K562 (cell line): Measurements from ENCODE around the gene SYNE1. TPM values are rescaled to one million over a fixed set of nuclear protein-coding genes. Genes with fewer than 3 reads are reported as not detected.

ENCODE experiments used
- ATAC-seq: fragments of 200-7000 bp; cut with Tn5 transposase; 3 replicates; pipeline ENCODE4 v1.9.1; 2020; ENCODE audit warnings: moderate library complexity
- BruUV-seq: library from RNA; stranded (reverse); fragments of 400-500 nt; replicated peaks from 2 replicates; lab custom pipeline; 2021; lab: Mats Ljungman, UMichigan
- CTCF ChIA-PET: fragments of 300-600 bp; formaldehyde crosslinking; extraction: SDS; loops from one replicate; lab custom pipeline; 2021; ENCODE audit warnings: low intra/inter-chr PET ratio; lab: Yijun Ruan, JAX
- POLR2A ChIA-PET: fragments of 300-600, 350-650 bp; sonication (Branson Sonifier 250); formaldehyde crosslinking; extraction: SDS; loops from one replicate; lab custom pipeline; 2021; ENCODE audit warnings: antibody characterized with exemption, inconsistent platforms; lab: Yijun Ruan, JAX
- DNase-seq, 4 experiments: peaks; one replicate each; pipeline versions ENCODE4 v3.0.0 to v3.0.0-alpha.2; 2011 to 2018; ENCODE audit warnings: low spot score in 3 of 4, mixed read lengths in 3 of 4; ENCODE audit errors: extremely low read depth in 1 of 4
- FAIRE-seq: peaks from 2 replicates; lab custom pipeline; 2011; peaks lifted over from hg19 to GRCh38; lab: Jason Lieb, UNC
- H2AFZ ChIP-seq: 2 replicates; pipeline ENCODE4 v1.6.0; 2011; ENCODE audit warnings: low read depth, low read length, control low read depth, inconsistent platforms
- H3K27ac ChIP-seq: fragments of 200-600 bp; 3 replicates; pipeline ENCODE4 v1.8.0; 2011; ENCODE audit warnings: low read depth, mild to moderate bottlenecking, control low read depth, inconsistent platforms, low read length, moderate library complexity, mixed read lengths; ENCODE audit errors: extremely low read depth
- H3K27me3 ChIP-seq, 2 experiments: fragments of 300-600 bp in 1 of 2; 2 replicates in 1 of 2; 3 replicates in 1 of 2; pipeline versions ENCODE4 v1.6.0 to v1.8.0; 2011; ENCODE audit warnings: inconsistent platforms in 2 of 2, low read length in 2 of 2, mild to moderate bottlenecking in 1 of 2, mixed read lengths in 1 of 2, moderate library complexity in 1 of 2; ENCODE audit not compliant: control insufficient read depth in 2 of 2, insufficient read depth in 2 of 2
- H3K36me3 ChIP-seq: fragments of 300-600 bp; 3 replicates; pipeline ENCODE4 v1.8.0; 2011; ENCODE audit warnings: mild to moderate bottlenecking, low read length, inconsistent platforms; ENCODE audit not compliant: control insufficient read depth, insufficient read depth
- H3K4me1 ChIP-seq, 2 experiments: fragments of 200-600 bp in 1 of 2; replicated peaks in 1 of 2; 2 replicates in 1 of 2; 3 replicates in 1 of 2; pipeline versions ENCODE4 v1.5.1 to v1.8.0; 2011; ENCODE audit warnings: inconsistent platforms in 2 of 2, low read length in 2 of 2, mild to moderate bottlenecking in 1 of 2, mixed read lengths in 1 of 2, moderate library complexity in 1 of 2; ENCODE audit not compliant: control insufficient read depth in 2 of 2, insufficient read depth in 2 of 2
- H3K4me2 ChIP-seq: 2 replicates; pipeline ENCODE4 v1.6.1; 2011; ENCODE audit warnings: low read length, control low read depth, inconsistent platforms, mixed read lengths; ENCODE audit not compliant: insufficient read depth
- H3K4me3 ChIP-seq: fragments of 200-600 bp; sonication (generic), shearing (Covaris generic); 2 replicates; pipeline ENCODE4 v1.5.1; 2016; ENCODE audit warnings: control low read depth, inconsistent platforms
- H3K79me2 ChIP-seq: fragments of 200-600 bp; 3 replicates; pipeline ENCODE4 v1.8.0; 2011; ENCODE audit warnings: low read length, inconsistent platforms; ENCODE audit not compliant: control insufficient read depth, insufficient read depth
- H3K9ac ChIP-seq, 2 experiments: 2 replicates each; pipeline versions ENCODE4 v1.6.0 to v1.6.1; 2011; ENCODE audit warnings: low read depth in 2 of 2, low read length in 2 of 2, control low read depth in 1 of 2, inconsistent platforms in 1 of 2, mild to moderate bottlenecking in 1 of 2, mixed read lengths in 1 of 2; ENCODE audit not compliant: insufficient read depth in 1 of 2
- H3K9me1 ChIP-seq: one replicate; pipeline ENCODE4 v1.6.0; 2011; ENCODE audit warnings: inconsistent platforms, mild to moderate bottlenecking, low read length, moderate library complexity; ENCODE audit not compliant: control insufficient read depth, insufficient read depth
- H3K9me3 ChIP-seq: replicated peaks from 2 replicates; pipeline ENCODE4 v1.5.1; 2011; ENCODE audit warnings: low read depth, low read length, inconsistent platforms; ENCODE audit not compliant: control insufficient read depth, insufficient read depth
- H4K20me1 ChIP-seq: replicated peaks from 2 replicates; pipeline ENCODE4 v1.6.1; 2011; ENCODE audit warnings: low read length, inconsistent platforms, mixed read lengths; ENCODE audit not compliant: control insufficient read depth, insufficient read depth
- KDM2B ChIP-seq: fragments of 250-450 bp; sonication (Bioruptor Pico); IDR thresholded peaks from 2 replicates; pipeline ENCODE4 v1.8.0; 2021; ENCODE audit warnings: mild to moderate bottlenecking, moderate library complexity
- NBN ChIP-seq: fragments of 450-650 bp; IDR thresholded peaks from 2 replicates; pipeline ENCODE4 v1.6.1; 2016; ENCODE audit warnings: low read depth, mild to moderate bottlenecking
- PHF8 ChIP-seq: fragments of 200-600 bp; sonication (generic); IDR thresholded peaks from 2 replicates; pipeline ENCODE4 v1.6.1; 2012; ENCODE audit warnings: mixed run types, mild to moderate bottlenecking, inconsistent platforms, low read length, moderate library complexity, borderline replicate concordance
- SIN3B ChIP-seq: fragments of 450-650 bp; IDR thresholded peaks from 2 replicates; pipeline ENCODE4 v1.6.1; 2017; ENCODE audit warnings: low read depth, mild to moderate bottlenecking, moderate library complexity
- SMAD2 ChIP-seq: fragments of 150-350 bp; IDR thresholded peaks from 2 replicates; pipeline ENCODE4 v1.6.1; 2014; ENCODE audit warnings: low read depth, mild to moderate bottlenecking, low read length
- ZNF445 ChIP-seq: fragments of 250-450 bp; sonication (Bioruptor Pico); IDR thresholded peaks from 2 replicates; pipeline ENCODE4 v1.4.0; 2020; ENCODE audit warnings: low read depth, mild to moderate bottlenecking, moderate library complexity
- WGBS: fragments of 100-300 bp; shearing (Covaris generic); methylation state at CpG from one replicate; pipeline ENCODE4 v1.1.6; 2016; ENCODE audit warnings: low coverage, mixed read lengths; ENCODE audit not compliant: insufficient coverage; ENCODE audit errors: missing lambda C conversion rate; 5-methylcytosine and 5-hydroxymethylcytosine counted together
- in situ Hi-C: fragments of 300-500 bp; cut with MboI; formaldehyde crosslinking; loops from 4 replicates; pipeline ENCODE4 v1.15.0; 2018; ENCODE audit warnings: inconsistent platforms, mixed read lengths
- intact Hi-C: fragments of 100-400 bp; cut with micrococcal nuclease; formaldehyde crosslinking; loops from 2 replicates; pipeline ENCODE4 v1.14.2; 2022
- polyA plus RNA-seq, 8 experiments: library from polyadenylated mRNA; depleted of rRNA in 4 of 8; stranded (reverse) in 5 of 8; unstranded in 3 of 8; fragments of >200 nt; fragmentation: Nextera tagmentation in 2 of 8; fragmentation: Illumina TruSeq in 1 of 8; extraction: Ambion mirVana in 2 of 8; extraction: Trizol in 1 of 8; gene quantifications; 2 replicates each; pipeline versions ENCODE4 v1.2.1 to v1.2.3, GENCODE V29; 2011 to 2014; ENCODE audit warnings: inconsistent platforms in 1 of 8, missing spikeins in 1 of 8
- total RNA-seq, 7 experiments: library from RNA; depleted of rRNA in 6 of 7; stranded (reverse); fragments of >200 nt in 6 of 7; fragmentation: Illumina TruSeq in 2 of 7; extraction: Trizol in 2 of 7; gene quantifications; 2 replicates each; pipeline versions ENCODE4 v1.2.1 to v1.2.3, GENCODE V29; 2011 to 2021; ENCODE audit warnings: low replicate concordance in 1 of 7
- TF ChIP-seq, protein P1 (sequence below): fragments of 250-450 bp; sonication (Bioruptor Pico); IDR thresholded peaks from 2 replicates; pipeline ENCODE4 v1.9.0; 2021; ENCODE audit warnings: mild to moderate bottlenecking, inconsistent platforms

SYNE1 gene
- total and polyA plus RNA-seq, 9 of the 15 experiments (the other 6 are each of a cell fraction or from before 2014, with no cell fraction given): under 0.01 to 0.42 (median 0.08) TPM; not detected in 1

DNA sequence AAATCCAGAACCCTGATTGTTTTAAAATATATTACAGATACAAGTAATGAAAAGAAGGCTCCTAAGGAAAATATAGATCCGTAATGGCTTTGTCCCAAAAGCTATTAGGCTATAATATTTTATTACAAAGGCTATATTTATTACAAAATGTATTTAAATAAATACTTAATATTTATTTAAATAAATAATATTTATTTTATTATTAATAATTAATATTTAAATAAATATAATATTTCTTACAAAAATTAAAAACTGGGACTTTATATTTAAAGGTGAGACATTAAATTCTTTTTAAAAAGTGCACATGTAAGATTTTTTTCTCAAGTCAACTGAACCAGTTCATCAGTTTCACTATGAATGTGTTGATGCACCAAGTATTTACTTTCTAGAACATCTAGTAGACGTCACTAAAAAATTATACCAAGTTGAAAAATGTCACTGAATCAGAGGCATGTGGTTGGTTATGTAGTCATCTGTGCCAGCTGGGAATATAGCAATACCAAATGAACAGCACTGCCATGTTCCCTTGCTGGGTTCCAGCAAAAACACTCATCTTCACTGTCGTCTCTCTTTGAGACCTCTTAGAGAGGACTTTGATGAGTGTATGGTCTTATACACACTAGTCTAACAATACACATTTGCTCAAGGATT, 550.8 kb downstream of the SYNE1 start:
- no peak for DNase-seq
- Histone ChIP-seq H3K27me3 (no peaks in the 10 kb centered on the region), H3K9me1 (no peaks in the 10 kb centered on the region), H3K79me2 (no peaks in the 10 kb centered on the region), H3K4me2 (no peak overlapping the region), H3K9me3 (no peaks in the 10 kb centered on the region), H4K20me1 (no peaks in the 10 kb centered on the region), H3K4me1 (no peaks in the 10 kb centered on the region), H3K36me3 (no peaks in the 10 kb centered on the region), H2AFZ (no peak overlapping the region), H3K9ac (no peak overlapping the region), H3K27ac (no peak overlapping the region), H3K4me3 (no peak overlapping the region)
- no peak for ATAC-seq
- FAIRE-seq: no peak
- WGBS: 2% methylated on average over 3 of the region's 3 CpGs
- no TSS peak for BruUV-seq
- in situ Hi-C loops: no loop called here
- TF ChIP-seq KDM2B (CRISPR knock-in tag) (no peak), NBN (no peak), ZNF445 (no peak), SIN3B (no peak), PHF8 (no peak), SMAD2 (no peak)
- TF ChIP-seq, protein P1, sequence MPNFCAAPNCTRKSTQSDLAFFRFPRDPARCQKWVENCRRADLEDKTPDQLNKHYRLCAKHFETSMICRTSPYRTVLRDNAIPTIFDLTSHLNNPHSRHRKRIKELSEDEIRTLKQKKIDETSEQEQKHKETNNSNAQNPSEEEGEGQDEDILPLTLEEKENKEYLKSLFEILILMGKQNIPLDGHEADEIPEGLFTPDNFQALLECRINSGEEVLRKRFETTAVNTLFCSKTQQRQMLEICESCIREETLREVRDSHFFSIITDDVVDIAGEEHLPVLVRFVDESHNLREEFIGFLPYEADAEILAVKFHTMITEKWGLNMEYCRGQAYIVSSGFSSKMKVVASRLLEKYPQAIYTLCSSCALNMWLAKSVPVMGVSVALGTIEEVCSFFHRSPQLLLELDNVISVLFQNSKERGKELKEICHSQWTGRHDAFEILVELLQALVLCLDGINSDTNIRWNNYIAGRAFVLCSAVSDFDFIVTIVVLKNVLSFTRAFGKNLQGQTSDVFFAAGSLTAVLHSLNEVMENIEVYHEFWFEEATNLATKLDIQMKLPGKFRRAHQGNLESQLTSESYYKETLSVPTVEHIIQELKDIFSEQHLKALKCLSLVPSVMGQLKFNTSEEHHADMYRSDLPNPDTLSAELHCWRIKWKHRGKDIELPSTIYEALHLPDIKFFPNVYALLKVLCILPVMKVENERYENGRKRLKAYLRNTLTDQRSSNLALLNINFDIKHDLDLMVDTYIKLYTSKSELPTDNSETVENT: no peak
- ChIA-PET CTCF (no interaction called here), POLR2A (interaction anchor here (0.6 kb wide), 1 partner anchor 26 kb away, joined by 4 read pairs; no protein-coding TSS in a partner anchor)
- intact Hi-C loops: no loop called here
